ENCODE data around the gene KANSL1. TPM values are rescaled to one million over a fixed set of nuclear protein-coding genes. Genes with fewer than 3 reads are reported as not detected.
A peak's percentile ranks its signal among the peaks of the same experiment; 100 is the strongest.

KANSL1 gene
- total and polyA plus RNA-seq, 9 of the 15 experiments (the other 6 are each of a cell fraction or from before 2014, with no cell fraction given): 3.6 to 55.4 (median 31.8) TPM

- TF ChIP-seq, protein P1, sequence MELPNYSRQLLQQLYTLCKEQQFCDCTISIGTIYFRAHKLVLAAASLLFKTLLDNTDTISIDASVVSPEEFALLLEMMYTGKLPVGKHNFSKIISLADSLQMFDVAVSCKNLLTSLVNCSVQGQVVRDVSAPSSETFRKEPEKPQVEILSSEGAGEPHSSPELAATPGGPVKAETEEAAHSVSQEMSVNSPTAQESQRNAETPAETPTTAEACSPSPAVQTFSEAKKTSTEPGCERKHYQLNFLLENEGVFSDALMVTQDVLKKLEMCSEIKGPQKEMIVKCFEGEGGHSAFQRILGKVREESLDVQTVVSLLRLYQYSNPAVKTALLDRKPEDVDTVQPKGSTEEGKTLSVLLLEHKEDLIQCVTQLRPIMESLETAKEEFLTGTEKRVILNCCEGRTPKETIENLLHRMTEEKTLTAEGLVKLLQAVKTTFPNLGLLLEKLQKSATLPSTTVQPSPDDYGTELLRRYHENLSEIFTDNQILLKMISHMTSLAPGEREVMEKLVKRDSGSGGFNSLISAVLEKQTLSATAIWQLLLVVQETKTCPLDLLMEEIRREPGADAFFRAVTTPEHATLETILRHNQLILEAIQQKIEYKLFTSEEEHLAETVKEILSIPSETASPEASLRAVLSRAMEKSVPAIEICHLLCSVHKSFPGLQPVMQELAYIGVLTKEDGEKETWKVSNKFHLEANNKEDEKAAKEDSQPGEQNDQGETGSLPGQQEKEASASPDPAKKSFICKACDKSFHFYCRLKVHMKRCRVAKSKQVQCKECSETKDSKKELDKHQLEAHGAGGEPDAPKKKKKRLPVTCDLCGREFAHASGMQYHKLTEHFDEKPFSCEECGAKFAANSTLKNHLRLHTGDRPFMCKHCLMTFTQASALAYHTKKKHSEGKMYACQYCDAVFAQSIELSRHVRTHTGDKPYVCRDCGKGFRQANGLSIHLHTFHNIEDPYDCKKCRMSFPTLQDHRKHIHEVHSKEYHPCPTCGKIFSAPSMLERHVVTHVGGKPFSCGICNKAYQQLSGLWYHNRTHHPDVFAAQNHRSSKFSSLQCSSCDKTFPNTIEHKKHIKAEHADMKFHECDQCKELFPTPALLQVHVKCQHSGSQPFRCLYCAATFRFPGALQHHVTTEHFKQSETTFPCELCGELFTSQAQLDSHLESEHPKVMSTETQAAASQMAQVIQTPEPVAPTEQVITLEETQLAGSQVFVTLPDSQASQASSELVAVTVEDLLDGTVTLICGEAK (IDR thresholded peaks at IDR 0.05): peak; percentile 94
- TF ChIP-seq, protein P1 (CRISPR knock-in tag; IDR thresholded peaks at IDR 0.05): no peak
- TF ChIP-seq SMC3 (conservative IDR thresholded peaks at IDR 0.05; ENCODE audit: insufficient read depth, low read depth, low read length): 0 out of 2 replicates have a peak, but pooled peaks have one; percentile 1
- peak; percentile 95 for TF ChIP-seq RBBP5 (IDR thresholded peaks at IDR 0.05; ENCODE audit: borderline replicate concordance, insufficient read depth, low read length, poor library complexity, severe bottlenecking)
- TF ChIP-seq ELF4 (CRISPR knock-in tag; IDR thresholded peaks at IDR 0.05): 0 out of 2 replicates have a peak, but pooled peaks have one; percentile 51
- TF ChIP-seq, protein P2, sequence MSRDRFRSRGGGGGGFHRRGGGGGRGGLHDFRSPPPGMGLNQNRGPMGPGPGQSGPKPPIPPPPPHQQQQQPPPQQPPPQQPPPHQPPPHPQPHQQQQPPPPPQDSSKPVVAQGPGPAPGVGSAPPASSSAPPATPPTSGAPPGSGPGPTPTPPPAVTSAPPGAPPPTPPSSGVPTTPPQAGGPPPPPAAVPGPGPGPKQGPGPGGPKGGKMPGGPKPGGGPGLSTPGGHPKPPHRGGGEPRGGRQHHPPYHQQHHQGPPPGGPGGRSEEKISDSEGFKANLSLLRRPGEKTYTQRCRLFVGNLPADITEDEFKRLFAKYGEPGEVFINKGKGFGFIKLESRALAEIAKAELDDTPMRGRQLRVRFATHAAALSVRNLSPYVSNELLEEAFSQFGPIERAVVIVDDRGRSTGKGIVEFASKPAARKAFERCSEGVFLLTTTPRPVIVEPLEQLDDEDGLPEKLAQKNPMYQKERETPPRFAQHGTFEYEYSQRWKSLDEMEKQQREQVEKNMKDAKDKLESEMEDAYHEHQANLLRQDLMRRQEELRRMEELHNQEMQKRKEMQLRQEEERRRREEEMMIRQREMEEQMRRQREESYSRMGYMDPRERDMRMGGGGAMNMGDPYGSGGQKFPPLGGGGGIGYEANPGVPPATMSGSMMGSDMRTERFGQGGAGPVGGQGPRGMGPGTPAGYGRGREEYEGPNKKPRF (IDR thresholded peaks at IDR 0.05; ENCODE audit: low read depth, low read length): no peak
- TF ChIP-seq, protein P3, sequence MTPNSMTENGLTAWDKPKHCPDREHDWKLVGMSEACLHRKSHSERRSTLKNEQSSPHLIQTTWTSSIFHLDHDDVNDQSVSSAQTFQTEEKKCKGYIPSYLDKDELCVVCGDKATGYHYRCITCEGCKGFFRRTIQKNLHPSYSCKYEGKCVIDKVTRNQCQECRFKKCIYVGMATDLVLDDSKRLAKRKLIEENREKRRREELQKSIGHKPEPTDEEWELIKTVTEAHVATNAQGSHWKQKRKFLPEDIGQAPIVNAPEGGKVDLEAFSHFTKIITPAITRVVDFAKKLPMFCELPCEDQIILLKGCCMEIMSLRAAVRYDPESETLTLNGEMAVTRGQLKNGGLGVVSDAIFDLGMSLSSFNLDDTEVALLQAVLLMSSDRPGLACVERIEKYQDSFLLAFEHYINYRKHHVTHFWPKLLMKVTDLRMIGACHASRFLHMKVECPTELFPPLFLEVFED (CRISPR knock-in tag; conservative IDR thresholded peaks at IDR 0.05): no peak
- TF ChIP-seq PTRF (tag; IDR thresholded peaks at IDR 0.05): no peak
- TF ChIP-seq, protein P4, sequence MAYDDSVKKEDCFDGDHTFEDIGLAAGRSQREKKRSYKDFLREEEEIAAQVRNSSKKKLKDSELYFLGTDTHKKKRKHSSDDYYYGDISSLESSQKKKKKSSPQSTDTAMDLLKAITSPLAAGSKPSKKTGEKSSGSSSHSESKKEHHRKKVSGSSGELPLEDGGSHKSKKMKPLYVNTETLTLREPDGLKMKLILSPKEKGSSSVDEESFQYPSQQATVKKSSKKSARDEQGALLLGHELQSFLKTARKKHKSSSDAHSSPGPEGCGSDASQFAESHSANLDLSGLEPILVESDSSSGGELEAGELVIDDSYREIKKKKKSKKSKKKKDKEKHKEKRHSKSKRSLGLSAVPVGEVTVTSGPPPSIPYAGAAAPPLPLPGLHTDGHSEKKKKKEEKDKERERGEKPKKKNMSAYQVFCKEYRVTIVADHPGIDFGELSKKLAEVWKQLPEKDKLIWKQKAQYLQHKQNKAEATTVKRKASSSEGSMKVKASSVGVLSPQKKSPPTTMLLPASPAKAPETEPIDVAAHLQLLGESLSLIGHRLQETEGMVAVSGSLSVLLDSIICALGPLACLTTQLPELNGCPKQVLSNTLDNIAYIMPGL (CRISPR knock-in tag; IDR thresholded peaks at IDR 0.05): peak; percentile 96; the same call in 1 of the 2 replicates
- no peak for TF ChIP-seq HNRNPH1 (optimal IDR thresholded peaks at IDR 0.05; ENCODE audit: low read depth, low read length)
- peak; percentile 95 for TF ChIP-seq ZFX (CRISPR knock-in tag; IDR thresholded peaks at IDR 0.05)
Observed at GRCh38 chr17:46193626-46194392, 580 bp upstream of the KANSL1 start (continued).

All from K562 (cell line).